Brain pericyte (primary cell): Measurements from ENCODE around the gene ANO10.
A peak's percentile ranks its signal among the peaks of the same experiment; 100 is the strongest.
"Not testable (repeated sequence)": the region's sequence is repeated elsewhere in the genome, so short reads cannot be mapped to it uniquely, and the experiment has no call there.

Experiments
- DNase-seq: peaks from one replicate; pipeline ENCODE4 v3.0.0-alpha.2; 2012; ENCODE audit warnings: low read depth, low spot score

The ANO10 gene

DNA sequence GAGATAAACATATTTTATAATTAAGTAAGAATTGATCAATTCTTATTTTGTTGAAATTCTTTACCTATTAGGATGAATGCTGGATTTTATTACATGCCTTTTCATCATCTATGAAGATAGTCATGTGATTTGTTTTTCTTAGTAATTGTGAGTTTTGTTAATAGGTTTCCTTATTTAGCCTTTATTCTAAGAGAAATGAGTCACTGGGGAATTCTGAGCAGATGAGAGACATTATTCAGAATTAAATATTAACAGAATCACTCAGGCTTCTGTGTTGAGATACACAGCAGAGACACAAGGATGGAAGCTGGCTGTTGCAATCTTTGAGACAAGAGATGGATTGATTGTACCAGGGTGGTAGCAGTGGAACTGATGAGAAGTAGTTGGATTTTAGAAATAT lies 7.4 kb upstream of the ANO10 start:
- DNase-seq: no peak

DNA sequence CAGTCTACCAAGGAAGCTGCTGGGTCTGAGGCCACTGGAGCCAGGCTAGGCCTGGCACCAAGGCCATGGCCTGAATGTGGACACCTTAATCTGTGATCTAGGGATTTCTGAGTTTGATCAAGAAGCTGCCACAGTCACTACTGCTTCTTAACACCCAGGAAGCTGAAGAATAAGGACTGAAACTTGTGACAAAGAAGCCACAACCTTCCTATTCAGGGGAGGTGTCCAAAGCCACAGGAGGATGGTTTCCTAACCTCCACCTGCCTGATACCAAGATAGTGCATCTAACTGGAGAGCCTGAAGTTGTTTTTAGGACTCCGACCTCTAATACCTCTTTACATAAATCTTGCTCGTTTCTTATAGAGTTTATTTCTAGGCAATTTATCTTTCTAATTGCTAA lies 5.5 kb upstream of the ANO10 start:
- DNase-seq: no peak

GRCh38 chr3:43624619-43625305 lies 3.0 kb upstream of the ANO10 start:
- DNase-seq: no peak

DNA sequence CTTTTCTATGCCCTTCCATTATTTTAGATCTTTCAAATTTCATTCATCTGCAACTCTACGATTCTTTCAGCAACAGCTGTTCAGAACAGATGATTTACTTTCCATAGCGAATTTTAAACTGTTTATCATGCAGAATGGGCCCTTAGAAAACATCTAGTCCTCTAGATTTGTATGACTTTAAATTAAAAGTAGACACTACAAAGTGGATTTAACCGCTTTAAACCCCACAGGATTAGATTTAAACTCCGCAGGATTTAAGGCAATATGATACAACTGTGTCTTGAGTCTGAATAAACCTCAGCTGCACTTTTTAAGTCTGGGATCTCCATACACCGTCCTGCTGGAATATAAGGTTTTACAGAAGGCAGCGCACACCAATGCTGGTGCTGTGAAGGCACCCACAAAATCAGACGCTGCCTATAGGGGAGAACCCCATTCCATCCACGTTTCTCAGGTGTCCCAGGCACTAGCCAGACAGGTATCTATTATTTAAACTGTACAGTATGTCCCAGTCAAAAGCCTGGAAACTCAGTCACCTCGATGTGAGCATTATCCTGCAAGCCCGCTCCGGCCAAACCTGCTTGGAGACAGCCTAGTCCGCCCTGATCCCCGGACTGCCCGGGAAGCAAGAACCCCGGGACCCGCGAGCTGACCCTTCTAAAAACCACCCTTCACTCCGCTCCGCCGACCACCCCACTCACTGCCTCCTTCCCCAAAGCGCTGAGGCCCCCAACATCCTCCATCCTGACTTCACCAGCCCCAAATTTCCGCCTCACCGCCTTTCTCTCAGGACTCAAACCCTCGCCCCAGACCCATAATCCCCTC lies 768 bp downstream of the ANO10 start:
- DNase-seq: no peak

- DNase-seq: no peak
Measured at GRCh38 chr3:43619588-43619987, 2.2 kb downstream of the ANO10 start.

GRCh38 chr3:43618142-43618541 lies 3.7 kb downstream of the ANO10 start:
- no peak for DNase-seq

GRCh38 chr3:43616034-43616433 lies 5.8 kb downstream of the ANO10 start:
- no peak for DNase-seq

DNA sequence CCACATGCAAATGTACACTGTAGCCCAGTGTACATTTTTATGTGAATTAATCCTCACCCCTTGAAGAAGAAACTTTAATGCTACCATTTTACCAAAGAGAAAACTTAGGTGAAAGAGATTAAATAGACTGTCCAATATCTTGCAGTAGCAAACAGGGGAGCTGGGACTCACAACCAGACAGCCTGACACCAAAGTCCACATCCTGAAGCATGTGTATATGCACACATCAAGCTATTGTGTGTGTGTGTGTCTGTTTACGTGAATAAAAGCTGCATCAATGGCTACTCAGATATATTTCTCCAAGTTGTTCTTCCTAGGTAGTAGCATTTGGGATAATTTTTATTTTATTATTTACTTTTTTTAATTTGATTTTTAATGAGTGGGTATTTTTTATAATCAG lies 6.7 kb downstream of the ANO10 start:
- no peak for DNase-seq

- DNase-seq: no peak
Measured at GRCh38 chr3:43613976-43614375, 7.8 kb downstream of the ANO10 start.

- no peak for DNase-seq
Measured at GRCh38 chr3:43612419-43612818, 9.4 kb downstream of the ANO10 start.

GRCh38 chr3:43609406-43609805 lies 12.4 kb downstream of the ANO10 start:
- DNase-seq: no peak

DNA sequence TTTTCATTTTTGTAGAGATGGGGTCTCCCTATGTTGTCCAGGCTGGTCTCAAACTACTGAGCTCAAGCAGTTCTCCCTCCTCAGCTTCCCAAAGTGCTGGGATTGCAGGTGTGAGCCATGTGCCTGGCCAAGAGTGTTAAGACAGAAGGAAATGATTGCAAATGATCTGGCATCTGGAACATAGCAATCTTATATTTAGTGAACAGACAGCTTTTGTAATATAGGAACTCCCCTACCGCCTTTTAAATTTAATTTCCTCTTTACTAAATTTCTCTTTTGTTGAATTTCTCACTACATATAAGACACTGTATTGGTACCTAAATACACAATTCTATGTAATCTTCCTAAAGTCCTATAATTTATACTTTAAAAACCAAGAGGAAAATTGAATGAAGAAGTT lies 13.1 kb downstream of the ANO10 start:
- no peak for DNase-seq

DNA sequence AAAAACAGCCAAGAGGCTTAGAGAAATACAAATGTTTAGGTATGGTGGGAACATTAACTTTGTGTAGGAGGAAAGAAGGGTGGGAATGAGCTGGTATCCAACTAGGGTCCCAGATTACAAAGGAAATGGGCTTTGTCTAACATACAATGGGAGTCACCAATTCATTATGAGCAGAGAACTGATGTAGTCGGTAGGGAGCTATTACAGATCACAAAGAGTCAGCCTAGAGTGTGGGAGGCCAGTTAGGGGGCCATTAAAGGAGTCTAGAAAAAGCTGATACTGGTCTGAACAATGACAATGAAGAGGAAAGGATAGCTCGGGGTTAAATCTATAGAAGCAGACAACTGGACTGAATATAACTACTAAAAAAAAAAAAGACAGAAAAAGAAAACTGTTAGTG lies 15.5 kb downstream of the ANO10 start:
- no peak for DNase-seq

GRCh38 chr3:43599959-43600358 lies 21.9 kb downstream of the ANO10 start:
- DNase-seq: not testable (repeated sequence)

DNA sequence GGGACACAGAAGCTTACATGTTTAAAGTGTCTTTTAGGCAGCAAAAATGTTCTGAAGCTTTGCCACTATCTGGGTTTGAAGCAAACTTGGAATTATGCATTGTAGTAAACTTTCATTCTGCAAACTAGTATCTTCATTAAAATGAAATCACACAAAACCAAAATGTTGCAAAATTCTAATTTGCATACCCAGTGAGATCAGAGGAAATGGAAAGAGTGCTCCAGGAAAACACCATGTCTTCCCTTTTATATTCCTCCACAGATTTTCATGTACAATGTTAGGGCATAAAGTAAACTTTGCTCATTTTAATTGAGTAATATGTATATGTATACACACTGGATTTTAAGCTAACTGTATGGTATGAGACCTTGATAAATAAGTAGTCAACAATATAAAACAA lies 23.9 kb downstream of the ANO10 start:
- DNase-seq: no peak

- DNase-seq: not testable (repeated sequence)
Measured at GRCh38 chr3:43596178-43596577, 25.6 kb downstream of the ANO10 start.

- DNase-seq: not testable (repeated sequence)
Measured at GRCh38 chr3:43595280-43595679, 26.5 kb downstream of the ANO10 start.

GRCh38 chr3:43593588-43593987 lies 28.2 kb downstream of the ANO10 start:
- not testable (repeated sequence) for DNase-seq

- not testable (repeated sequence) for DNase-seq
Measured at GRCh38 chr3:43591866-43592265, 29.9 kb downstream of the ANO10 start.

DNA sequence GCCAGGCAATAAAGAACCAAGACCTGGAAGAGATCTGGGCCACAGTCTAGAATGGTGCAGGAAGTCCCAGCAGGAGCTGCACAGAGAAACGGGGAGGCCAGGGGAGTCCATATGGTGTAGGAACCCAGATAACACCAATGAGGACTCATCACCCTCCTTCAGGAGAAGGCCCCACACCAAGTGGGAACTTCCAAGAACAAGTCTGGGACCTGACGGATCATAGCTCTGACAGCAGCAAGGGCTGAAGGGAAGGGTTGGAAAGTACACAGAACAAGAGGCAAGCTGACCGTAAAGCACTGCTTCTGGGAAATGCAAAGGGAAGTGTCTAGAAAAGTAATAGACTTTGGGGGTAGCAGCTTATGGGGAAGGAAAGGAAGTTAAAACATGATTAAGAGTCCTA lies 34.5 kb downstream of the ANO10 start:
- DNase-seq: no peak

- peak; percentile 32 for DNase-seq
Measured at GRCh38 chr3:43584043-43584826, 37.6 kb downstream of the ANO10 start.

- no peak for DNase-seq
Measured at GRCh38 chr3:43583481-43583880, 38.3 kb downstream of the ANO10 start.
